ENCODE data around the gene PAF1. TPM values are rescaled to one million over a fixed set of nuclear protein-coding genes. Genes with fewer than 3 reads are reported as not detected.

PAF1 gene
- total and polyA plus RNA-seq, 2 of the 13 experiments (the other 11 are each of a cell fraction or from before 2014, with no cell fraction given): 30.2 to 31.1 TPM

DNA sequence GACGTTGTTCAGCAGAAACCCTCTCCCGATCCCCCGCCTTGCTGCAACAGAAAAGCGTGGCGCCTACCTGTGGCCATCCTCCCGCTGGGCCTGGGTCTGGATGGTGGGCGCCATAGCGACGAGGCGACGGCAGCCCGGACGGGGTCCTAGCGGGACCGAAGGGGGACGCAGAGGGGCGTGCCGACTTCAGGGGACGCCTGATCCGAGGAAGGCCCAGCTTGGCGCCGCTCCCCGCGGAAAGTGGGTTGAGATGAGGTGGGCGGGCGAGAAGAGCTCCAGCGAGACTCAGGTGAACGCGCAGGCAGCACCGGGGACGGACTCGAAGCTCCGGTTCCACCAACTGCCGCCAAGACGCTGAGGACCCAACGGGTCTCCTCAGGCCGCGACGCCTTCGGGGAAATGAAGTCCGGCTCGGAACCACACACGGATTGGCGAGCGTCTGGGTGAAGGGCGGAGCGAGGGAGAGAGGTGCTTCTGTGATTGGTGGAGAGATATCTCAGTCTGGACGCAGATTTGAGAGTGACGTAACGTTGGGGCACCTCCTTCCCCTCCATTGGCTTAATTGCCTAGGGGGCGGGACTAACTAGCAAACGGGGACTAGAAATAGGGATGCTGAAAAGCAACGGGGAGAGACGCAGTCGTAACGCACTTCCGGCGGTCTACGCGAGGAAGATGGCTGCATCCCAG, at the start of gene PAF1, which contains the start of gene MED29 (continued):
- TF ChIP-seq, protein P1, sequence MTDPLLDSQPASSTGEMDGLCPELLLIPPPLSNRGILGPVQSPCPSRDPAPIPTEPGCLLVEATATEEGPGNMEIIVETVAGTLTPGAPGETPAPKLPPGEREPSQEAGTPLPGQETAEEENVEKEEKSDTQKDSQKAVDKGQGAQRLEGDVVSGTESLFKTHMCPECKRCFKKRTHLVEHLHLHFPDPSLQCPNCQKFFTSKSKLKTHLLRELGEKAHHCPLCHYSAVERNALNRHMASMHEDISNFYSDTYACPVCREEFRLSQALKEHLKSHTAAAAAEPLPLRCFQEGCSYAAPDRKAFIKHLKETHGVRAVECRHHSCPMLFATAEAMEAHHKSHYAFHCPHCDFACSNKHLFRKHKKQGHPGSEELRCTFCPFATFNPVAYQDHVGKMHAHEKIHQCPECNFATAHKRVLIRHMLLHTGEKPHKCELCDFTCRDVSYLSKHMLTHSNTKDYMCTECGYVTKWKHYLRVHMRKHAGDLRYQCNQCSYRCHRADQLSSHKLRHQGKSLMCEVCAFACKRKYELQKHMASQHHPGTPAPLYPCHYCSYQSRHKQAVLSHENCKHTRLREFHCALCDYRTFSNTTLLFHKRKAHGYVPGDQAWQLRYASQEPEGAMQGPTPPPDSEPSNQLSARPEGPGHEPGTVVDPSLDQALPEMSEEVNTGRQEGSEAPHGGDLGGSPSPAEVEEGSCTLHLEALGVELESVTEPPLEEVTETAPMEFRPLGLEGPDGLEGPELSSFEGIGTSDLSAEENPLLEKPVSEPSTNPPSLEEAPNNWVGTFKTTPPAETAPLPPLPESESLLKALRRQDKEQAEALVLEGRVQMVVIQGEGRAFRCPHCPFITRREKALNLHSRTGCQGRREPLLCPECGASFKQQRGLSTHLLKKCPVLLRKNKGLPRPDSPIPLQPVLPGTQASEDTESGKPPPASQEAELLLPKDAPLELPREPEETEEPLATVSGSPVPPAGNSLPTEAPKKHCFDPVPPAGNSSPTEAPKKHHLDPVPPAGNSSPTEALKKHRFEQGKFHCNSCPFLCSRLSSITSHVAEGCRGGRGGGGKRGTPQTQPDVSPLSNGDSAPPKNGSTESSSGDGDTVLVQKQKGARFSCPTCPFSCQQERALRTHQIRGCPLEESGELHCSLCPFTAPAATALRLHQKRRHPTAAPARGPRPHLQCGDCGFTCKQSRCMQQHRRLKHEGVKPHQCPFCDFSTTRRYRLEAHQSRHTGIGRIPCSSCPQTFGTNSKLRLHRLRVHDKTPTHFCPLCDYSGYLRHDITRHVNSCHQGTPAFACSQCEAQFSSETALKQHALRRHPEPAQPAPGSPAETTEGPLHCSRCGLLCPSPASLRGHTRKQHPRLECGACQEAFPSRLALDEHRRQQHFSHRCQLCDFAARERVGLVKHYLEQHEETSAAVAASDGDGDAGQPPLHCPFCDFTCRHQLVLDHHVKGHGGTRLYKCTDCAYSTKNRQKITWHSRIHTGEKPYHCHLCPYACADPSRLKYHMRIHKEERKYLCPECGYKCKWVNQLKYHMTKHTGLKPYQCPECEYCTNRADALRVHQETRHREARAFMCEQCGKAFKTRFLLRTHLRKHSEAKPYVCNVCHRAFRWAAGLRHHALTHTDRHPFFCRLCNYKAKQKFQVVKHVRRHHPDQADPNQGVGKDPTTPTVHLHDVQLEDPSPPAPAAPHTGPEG (CRISPR knock-in tag; IDR thresholded peaks at IDR 0.05): peak; percentile 67
- TF ChIP-seq ZNF441 (CRISPR knock-in tag; IDR thresholded peaks at IDR 0.05; ENCODE audit: borderline replicate concordance): peak; percentile 23; the same call in 1 of the 2 replicates
- TF ChIP-seq GABPB1 (CRISPR knock-in tag; IDR thresholded peaks at IDR 0.05): peak; percentile 95

GRCh38 chr19:39438270-39438934, 47.5 kb upstream of the PAF1 start:
- no peak for FAIRE-seq
- CTCF ChIA-PET (ENCODE audit: low intra/inter-chr PET ratio, low total read pairs): no interaction called here
- intact Hi-C loops (cut with micrococcal nuclease; ENCODE audit: unreplicated experiment): no loop called here
- Histone ChIP-seq H3K4me2 (ENCODE audit: low read depth, low read length) (peak overlapping the region; percentile 95), H3K36me3 (replicated peaks in 1 of 2; ENCODE audit: control insufficient read depth in 1 of 2, insufficient read depth in 2 of 2, low read length in 2 of 2) (peaks cover 8 to 14% of the 10 kb centered on the region in 2 experiments), H3K79me2 (ENCODE audit: insufficient read depth, low read length) (peaks cover 23% of the 10 kb centered on the region), H3K9ac (ENCODE audit: insufficient read depth, low read depth, low read length) (peak overlapping the region; percentile 21; the same call in 1 of the 2 replicates), H4K20me1 (ENCODE audit: insufficient read depth, low read length) (peaks cover 23% of the 10 kb centered on the region), H3K9me3 (ENCODE audit: low read length) (no peaks in the 10 kb centered on the region), H3K4me1 (ENCODE audit: insufficient read depth, low read length) (peaks cover 63% of the 10 kb centered on the region), H3K27ac (ENCODE audit: extremely low read length, insufficient read depth, low read length) (no peak overlapping the region), H3K27me3 (ENCODE audit: control insufficient read depth in 1 of 2, insufficient read depth in 2 of 2, low read length in 2 of 2) (no peaks in the 10 kb centered on the region; a peak in 2 of 5 replicates), H2AFZ (ENCODE audit: low read length) (no peak overlapping the region), H3K4me3 (replicated peaks in 1 of 3; ENCODE audit: insufficient read depth in 1 of 3, low read depth in 2 of 3, low read length in 3 of 3) (peak overlapping the region in 1 of 3 experiments; percentile 32; a peak in 1 of 6 replicates)
- no TSS peak for BruUV-seq (replicated peaks)
- in situ Hi-C loops (cut with HindIII; ENCODE audit: extremely low pct_ligation_motif_present, low pct_unique_long_range_greater_than_20kb): no loop called here
- POLR2A ChIA-PET: interaction anchor here (0.6 to 2.9 kb wide), 6 partner anchors 10 to 932 kb away, joined by 3 to 20 read pairs (median 5); partner anchors contain the start of genes MED29, PAF1 and ZFP36
- ATAC-seq: no peak
- WGBS (ENCODE audit: low lambda C conversion rate): 13% methylated on average over 9 of the region's 9 CpGs
- DNase-seq (ENCODE audit: low spot score): peak; percentile 50
- TF ChIP-seq TEAD3 (CRISPR knock-in tag; optimal IDR thresholded peaks at IDR 0.05; ENCODE audit: borderline replicate concordance) (peak; percentile 94), ATF2 (CRISPR knock-in tag; IDR thresholded peaks at IDR 0.05) (peak; percentile 26; the same call in 1 of the 2 replicates), ZIK1 (CRISPR knock-in tag; IDR thresholded peaks at IDR 0.05; ENCODE audit: borderline replicate concordance, low read depth) (no peak), FOSL2 (CRISPR knock-in tag; IDR thresholded peaks at IDR 0.05) (peak; percentile 69), CEBPG (CRISPR knock-in tag; IDR thresholded peaks at IDR 0.05) (peak; percentile 92)
- TF ChIP-seq, protein P2, sequence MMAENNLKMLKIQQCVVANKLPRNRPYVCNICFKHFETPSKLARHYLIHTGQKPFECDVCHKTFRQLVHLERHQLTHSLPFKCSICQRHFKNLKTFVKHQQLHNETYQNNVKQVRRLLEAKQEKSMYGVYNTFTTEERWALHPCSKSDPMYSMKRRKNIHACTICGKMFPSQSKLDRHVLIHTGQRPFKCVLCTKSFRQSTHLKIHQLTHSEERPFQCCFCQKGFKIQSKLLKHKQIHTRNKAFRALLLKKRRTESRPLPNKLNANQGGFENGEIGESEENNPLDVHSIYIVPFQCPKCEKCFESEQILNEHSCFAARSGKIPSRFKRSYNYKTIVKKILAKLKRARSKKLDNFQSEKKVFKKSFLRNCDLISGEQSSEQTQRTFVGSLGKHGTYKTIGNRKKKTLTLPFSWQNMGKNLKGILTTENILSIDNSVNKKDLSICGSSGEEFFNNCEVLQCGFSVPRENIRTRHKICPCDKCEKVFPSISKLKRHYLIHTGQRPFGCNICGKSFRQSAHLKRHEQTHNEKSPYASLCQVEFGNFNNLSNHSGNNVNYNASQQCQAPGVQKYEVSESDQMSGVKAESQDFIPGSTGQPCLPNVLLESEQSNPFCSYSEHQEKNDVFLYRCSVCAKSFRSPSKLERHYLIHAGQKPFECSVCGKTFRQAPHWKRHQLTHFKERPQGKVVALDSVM (CRISPR knock-in tag; IDR thresholded peaks at IDR 0.05): peak; percentile 55; the same call in 1 of the 2 replicates
- TF ChIP-seq, protein P3, sequence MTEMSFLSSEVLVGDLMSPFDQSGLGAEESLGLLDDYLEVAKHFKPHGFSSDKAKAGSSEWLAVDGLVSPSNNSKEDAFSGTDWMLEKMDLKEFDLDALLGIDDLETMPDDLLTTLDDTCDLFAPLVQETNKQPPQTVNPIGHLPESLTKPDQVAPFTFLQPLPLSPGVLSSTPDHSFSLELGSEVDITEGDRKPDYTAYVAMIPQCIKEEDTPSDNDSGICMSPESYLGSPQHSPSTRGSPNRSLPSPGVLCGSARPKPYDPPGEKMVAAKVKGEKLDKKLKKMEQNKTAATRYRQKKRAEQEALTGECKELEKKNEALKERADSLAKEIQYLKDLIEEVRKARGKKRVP (CRISPR knock-in tag; IDR thresholded peaks at IDR 0.05): peak in 1 of 2 experiments; percentile 87; a peak in 2 of 4 replicates

All from HepG2 (cell line).